Right lobe of liver (tissue), 6 donors: ENCODE results near the gene SYNM. TPM values are rescaled to one million over a fixed set of nuclear protein-coding genes. Genes with fewer than 3 reads are reported as not detected.
A peak's percentile ranks its signal among the peaks of the same experiment; 100 is the strongest.

Source experiments
- ATAC-seq, 4 donors: fragments of 200-7000 bp; cut with Tn5 transposase; one replicate each; pipeline ENCODE4 v1.9.1; 2020; ENCODE audit warnings: mild to moderate bottlenecking in 4 of 4, moderate library complexity in 4 of 4
- DNase-seq, 3 donors: peaks; one replicate each; pipeline ENCODE4 v3.0.0-alpha.2; 2020
- H3K27ac ChIP-seq, 3 donors: fragments of 200-600 bp; one replicate each; pipeline ENCODE4 v1.8.0; 2022
- H3K27me3 ChIP-seq, 2 donors: fragments of 200-600 bp; one replicate each; pipeline ENCODE4 v1.8.0; 2022
- H3K36me3 ChIP-seq, 4 donors: fragments of 200-600 bp; sonication (generic) in 1 of 4; one replicate each; pipeline versions ENCODE4 v1.5.1 to v1.8.0; 2017 to 2022; ENCODE audit warnings: control low read depth in 1 of 4
- H3K4me1 ChIP-seq, 4 donors: fragments of 200-600 bp; sonication (generic) in 1 of 4; one replicate each; pipeline versions ENCODE4 v1.5.1 to v1.8.0; 2017 to 2022; ENCODE audit warnings: control low read depth in 1 of 4
- H3K4me3 ChIP-seq, 3 donors: fragments of 200-600 bp; one replicate each; pipeline ENCODE4 v1.8.0; 2022
- H3K9me3 ChIP-seq, 4 donors: fragments of 200-600 bp; sonication (generic) in 1 of 4; one replicate each; pipeline versions ENCODE4 v1.5.1 to v1.8.0; 2017 to 2022; ENCODE audit warnings: control low read depth in 1 of 4
- POLR2A ChIP-seq: fragments of 450-650 bp; IDR thresholded peaks from one replicate; pipeline ENCODE4 v1.6.1; 2017; ENCODE audit warnings: antibody characterized with exemption, mild to moderate bottlenecking
- WGBS: methylation state at CpG from one replicate; pipeline ENCODE4 v1.1.6; 2018; ENCODE audit warnings: low coverage, low lambda C conversion rate; ENCODE audit not compliant: insufficient coverage; ENCODE audit errors: missing lambda C conversion rate; 5-methylcytosine and 5-hydroxymethylcytosine counted together
- intact Hi-C, 2 donors: fragments of 100-400 bp; cut with DNase I; formaldehyde crosslinking; loops; one replicate each; pipeline versions ENCODE4 v1.11.2 to v1.14.1; 2022
- total RNA-seq, 6 experiments: library from RNA; depleted of rRNA in 2 of 6; stranded (reverse); fragments of >200 nt in 2 of 6; fragmentation: NEBNext Ultra II Directional in 3 of 6; extraction: Animal tissue kit (Norgen Biotek cat#: 25700) in 3 of 6; gene quantifications; one replicate each; pipeline versions ENCODE4 v1.1.0 to v1.2.4, GENCODE V29; 2016 to 2023
- TF ChIP-seq, protein P1 (sequence below), 4 donors: fragments of 200-600 bp in 3 of 4; fragments of 450-650 bp in 1 of 4; IDR thresholded peaks; one replicate each; pipeline versions ENCODE4 v1.5.1 to v1.8.0; 2016 to 2022; ENCODE audit warnings: antibody characterized with exemption in 4 of 4, mild to moderate bottlenecking in 2 of 4
- donor health status: DM: no; HTN: yes; CAD: no.
- donor health status: DM: no; HTN: no; CAD: no.
- donor health status: DM: no; HTN: no; CAD: no.
- donor health status: DM: no; HTN: yes; CAD: no.
- donor health status: DM: no; HTN: yes; CAD: no.

Gene SYNM
- total RNA-seq, 6 experiments from 2014 or later, result 1.6 to 3.5 (median 2.9) TPM

DNA sequence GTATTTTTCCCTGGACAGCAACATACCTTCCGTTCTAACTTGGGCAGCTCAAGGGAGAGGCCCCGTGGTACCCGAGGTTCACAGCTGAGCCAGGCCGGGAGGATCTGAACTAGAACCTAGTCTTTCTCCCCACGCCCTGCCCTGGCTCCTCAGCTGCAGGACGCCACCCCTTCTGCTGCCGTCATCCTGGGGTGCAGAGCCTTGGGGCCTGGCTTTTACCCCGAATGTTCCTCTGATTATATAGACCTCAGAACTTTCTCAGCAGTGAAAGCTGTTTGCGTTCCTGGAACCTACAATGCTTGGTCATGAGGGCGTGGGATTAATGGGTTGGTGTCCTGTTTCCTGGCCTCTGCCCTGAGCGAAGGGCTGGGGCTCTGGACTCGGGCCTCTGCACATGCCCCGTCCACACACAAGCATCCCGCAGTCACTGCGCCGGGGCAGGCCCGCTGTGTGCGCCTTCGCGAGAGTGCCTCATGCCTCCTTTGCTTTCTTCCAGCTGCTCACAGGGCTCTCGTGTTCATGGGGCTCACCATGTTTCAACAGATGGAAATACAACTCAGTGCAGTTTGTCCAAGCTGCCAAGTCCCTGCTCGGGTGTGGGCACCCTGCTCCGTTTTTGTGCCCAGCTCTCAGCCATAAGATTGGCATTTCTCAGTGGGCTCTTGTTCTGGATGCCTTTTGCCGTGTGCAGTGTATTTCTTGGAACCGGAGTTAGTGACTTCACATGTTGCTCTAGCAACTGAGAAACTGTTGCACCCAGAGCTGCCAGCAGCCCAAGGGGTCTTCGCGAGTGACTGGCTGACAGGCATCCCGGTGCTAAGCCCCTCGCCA, 20.4 kb downstream of the SYNM start:
- Histone ChIP-seq H3K36me3 (no peaks in the 10 kb centered on the region), H3K4me3 (no peak overlapping the region), H3K4me1 (no peaks in the 10 kb centered on the region), H3K27me3 (no peaks in the 10 kb centered on the region), H3K27ac (no peak overlapping the region), H3K9me3 (no peaks in the 10 kb centered on the region)
- peak in 1 of 3 donors; percentile 33 for DNase-seq
- no peak for ATAC-seq
- TF ChIP-seq POLR2A, result no peak
- intact Hi-C loops, result no loop called here
- WGBS, result 87% methylated on average over 5 of the region's 29 CpGs

DNA sequence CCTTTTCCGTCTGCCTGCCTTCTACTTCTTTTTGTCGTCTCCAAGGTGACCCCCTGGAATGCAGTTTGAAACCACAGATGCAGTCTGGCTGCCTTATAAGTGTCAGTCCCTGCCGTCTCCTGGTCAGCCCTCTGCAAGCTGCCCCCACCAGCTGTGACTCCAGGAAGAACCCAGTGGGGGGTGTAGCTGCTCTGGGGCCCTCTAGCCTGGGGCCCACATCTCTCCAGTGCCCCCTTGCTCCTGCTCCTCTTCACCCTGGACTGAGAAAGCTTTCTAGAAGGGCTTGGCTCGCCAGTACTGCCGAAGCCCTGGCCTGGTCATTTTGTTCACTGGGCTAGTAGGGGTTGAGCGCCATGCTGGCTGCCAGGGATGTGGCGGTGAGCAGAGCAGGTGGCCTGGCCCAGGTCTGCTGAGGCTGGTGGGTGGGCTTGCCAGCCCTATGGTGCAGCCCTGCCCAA, 21.3 kb downstream of the SYNM start:
- DNase-seq (no peak), ATAC-seq (no peak)
- H3K4me3 ChIP-seq, result no peak overlapping the region
- intact Hi-C loops, result no loop called here
- H3K4me1 ChIP-seq, result no peaks in the 10 kb centered on the region
- TF ChIP-seq, protein P1, sequence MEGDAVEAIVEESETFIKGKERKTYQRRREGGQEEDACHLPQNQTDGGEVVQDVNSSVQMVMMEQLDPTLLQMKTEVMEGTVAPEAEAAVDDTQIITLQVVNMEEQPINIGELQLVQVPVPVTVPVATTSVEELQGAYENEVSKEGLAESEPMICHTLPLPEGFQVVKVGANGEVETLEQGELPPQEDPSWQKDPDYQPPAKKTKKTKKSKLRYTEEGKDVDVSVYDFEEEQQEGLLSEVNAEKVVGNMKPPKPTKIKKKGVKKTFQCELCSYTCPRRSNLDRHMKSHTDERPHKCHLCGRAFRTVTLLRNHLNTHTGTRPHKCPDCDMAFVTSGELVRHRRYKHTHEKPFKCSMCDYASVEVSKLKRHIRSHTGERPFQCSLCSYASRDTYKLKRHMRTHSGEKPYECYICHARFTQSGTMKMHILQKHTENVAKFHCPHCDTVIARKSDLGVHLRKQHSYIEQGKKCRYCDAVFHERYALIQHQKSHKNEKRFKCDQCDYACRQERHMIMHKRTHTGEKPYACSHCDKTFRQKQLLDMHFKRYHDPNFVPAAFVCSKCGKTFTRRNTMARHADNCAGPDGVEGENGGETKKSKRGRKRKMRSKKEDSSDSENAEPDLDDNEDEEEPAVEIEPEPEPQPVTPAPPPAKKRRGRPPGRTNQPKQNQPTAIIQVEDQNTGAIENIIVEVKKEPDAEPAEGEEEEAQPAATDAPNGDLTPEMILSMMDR (IDR thresholded peaks at IDR 0.05), result no peak
- no peak for TF ChIP-seq POLR2A
- WGBS, result 89% methylated on average over 3 of the region's 7 CpGs
- no peaks in the 10 kb centered on the region for H3K9me3 ChIP-seq
- no peaks in the 10 kb centered on the region for H3K27me3 ChIP-seq
- no peaks in the 10 kb centered on the region for H3K36me3 ChIP-seq
- H3K27ac ChIP-seq, result no peak overlapping the region

DNA sequence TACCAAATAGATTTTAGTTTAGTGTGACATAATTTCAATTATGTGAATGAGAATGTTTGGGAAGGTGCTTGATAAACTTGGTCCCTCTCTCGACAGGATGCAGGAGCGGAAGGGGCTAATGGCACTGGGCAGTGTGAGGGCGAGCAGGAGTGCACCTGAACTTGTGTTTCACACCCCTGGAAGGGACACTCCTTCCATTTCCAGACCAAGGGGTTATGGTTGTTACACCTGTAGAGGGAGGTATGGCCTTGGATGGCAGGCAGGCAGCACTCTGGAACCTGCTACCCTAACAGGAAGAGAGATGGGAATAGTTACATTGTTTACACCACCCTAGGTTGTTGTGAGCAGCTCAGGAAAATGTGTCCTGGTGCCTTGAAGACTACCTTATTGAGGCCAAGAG, 22.1 kb downstream of the SYNM start:
- Histone ChIP-seq H3K9me3 (no peaks in the 10 kb centered on the region), H3K4me1 (peaks cover 0 to 6% (median 3%) of the 10 kb centered on the region in 4 donors), H3K27ac (no peak overlapping the region), H3K36me3 (no peaks in the 10 kb centered on the region), H3K4me3 (no peak overlapping the region), H3K27me3 (no peaks in the 10 kb centered on the region)
- intact Hi-C loops, result no loop called here
- TF ChIP-seq, protein P1 (IDR thresholded peaks at IDR 0.05), result no peak
- no peak for TF ChIP-seq POLR2A
- 100% methylated on average over 1 of the region's 3 CpGs for WGBS
- DNase-seq (no peak), ATAC-seq (no peak)

DNA sequence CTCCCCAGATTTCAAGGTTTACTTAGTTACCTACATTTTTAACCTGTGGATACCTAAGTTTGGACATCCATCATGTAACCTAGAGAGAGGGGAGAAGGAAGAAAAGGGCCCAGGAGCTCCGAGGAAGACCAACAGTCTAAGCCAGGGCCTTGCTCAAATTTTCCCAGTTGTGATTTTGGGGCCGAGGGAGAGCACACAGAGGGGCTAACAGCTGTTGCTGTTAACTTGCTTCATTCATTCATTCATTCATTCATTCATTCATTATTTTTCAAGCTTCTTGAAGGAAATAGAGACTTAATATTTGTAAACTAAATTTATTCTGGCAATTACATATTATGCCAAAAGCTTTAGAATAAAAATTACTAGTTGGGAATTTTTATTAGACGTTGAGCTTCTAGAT, 22.9 kb downstream of the SYNM start:
- Histone ChIP-seq H3K9me3 (no peaks in the 10 kb centered on the region), H3K27ac (no peak overlapping the region), H3K4me1 (peaks cover 0 to 10% (median 3%) of the 10 kb centered on the region in 4 donors), H3K36me3 (no peaks in the 10 kb centered on the region), H3K27me3 (no peaks in the 10 kb centered on the region), H3K4me3 (no peak overlapping the region)
- TF ChIP-seq, protein P1 (IDR thresholded peaks at IDR 0.05), result no peak
- no peak for TF ChIP-seq POLR2A
- ATAC-seq (no peak), DNase-seq (no peak)
- WGBS, result 91% methylated on average over 3 of the region's 3 CpGs
- intact Hi-C loops, result no loop called here

DNA sequence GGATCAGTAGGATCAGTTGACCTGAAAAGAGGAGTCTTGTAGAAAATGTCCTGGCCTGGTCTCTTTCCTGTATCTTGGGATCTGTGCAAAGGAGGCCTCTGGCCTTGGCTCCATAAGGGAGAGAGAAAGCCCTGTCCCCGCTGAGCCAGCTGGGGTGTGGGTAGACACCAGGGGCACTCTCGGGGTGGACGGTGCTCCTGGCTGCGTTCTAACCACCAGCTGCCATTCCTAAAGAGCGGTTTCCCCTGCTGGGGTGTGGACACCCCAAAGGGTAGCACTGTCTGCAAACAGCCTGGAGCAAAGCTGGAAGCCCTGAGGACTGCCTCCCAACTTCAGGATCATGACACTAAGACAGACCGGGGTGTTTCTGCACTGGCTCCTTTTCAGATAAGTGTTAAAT, 23.5 kb downstream of the SYNM start:
- 97% methylated on average over 4 of the region's 6 CpGs for WGBS
- H3K27ac ChIP-seq, result no peak overlapping the region
- DNase-seq (no peak), ATAC-seq (no peak)
- H3K4me1 ChIP-seq, result peaks cover 0 to 10% (median 3%) of the 10 kb centered on the region in 4 donors
- intact Hi-C loops, result no loop called here
- no peaks in the 10 kb centered on the region for H3K36me3 ChIP-seq
- H3K4me3 ChIP-seq, result no peak overlapping the region
- TF ChIP-seq POLR2A, result no peak
- TF ChIP-seq, protein P1 (IDR thresholded peaks at IDR 0.05), result no peak
- no peaks in the 10 kb centered on the region for H3K27me3 ChIP-seq
- H3K9me3 ChIP-seq, result no peaks in the 10 kb centered on the region
